ENCODE results near the gene ROBO2. TPM values are rescaled to one million over a fixed set of nuclear protein-coding genes. Genes with fewer than 3 reads are reported as not detected.

The ROBO2 gene
- polyA plus RNA-seq, 1 donor from 2014 or later: 55.5 TPM

DNA sequence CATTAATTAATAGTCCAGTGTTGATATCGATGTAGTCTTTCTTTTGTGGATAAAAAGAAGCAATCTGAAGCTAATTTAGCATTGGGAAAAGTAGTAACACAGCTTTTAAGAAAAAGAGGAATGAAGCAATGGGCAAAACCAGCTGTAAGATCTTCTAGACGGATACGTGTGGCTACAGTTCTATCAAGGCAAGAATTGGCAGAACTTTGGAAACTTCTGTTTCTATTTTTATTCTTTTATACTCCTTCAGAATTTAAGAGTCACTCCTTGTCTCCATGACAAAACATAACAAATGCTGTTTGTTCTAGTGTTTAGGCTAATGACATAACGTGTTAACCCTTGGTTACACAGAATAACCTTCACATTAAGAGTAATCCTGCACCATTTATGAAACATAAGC, 289.2 kb downstream of the ROBO2 start:
- TF ChIP-seq SMC3 (conservative IDR thresholded peaks at IDR 0.05; ENCODE audit: poor library complexity) (no peak), EZH2 (IDR thresholded peaks at IDR 0.05; ENCODE audit: borderline replicate concordance, insufficient read depth, low read length, poor library complexity, severe bottlenecking) (no peak), RAD21 (conservative IDR thresholded peaks at IDR 0.05) (no peak), MXI1 (conservative IDR thresholded peaks at IDR 0.05; ENCODE audit: poor library complexity, severe bottlenecking) (no peak), TAF1 (IDR thresholded peaks at IDR 0.05; ENCODE audit: low read depth) (no peak), POLR2AphosphoS5 (IDR thresholded peaks at IDR 0.05) (no peak), EP300 (conservative IDR thresholded peaks at IDR 0.05; ENCODE audit: poor library complexity, severe bottlenecking) (no peak)
- no peaks in the 10 kb centered on the region for H3F3A ChIP-seq (ENCODE audit: insufficient read depth, low read length, poor library complexity, severe bottlenecking)
- no peaks in the 10 kb centered on the region for H3K79me2 ChIP-seq (replicated peaks; ENCODE audit: insufficient read depth, low read length)
- H3K4me2 ChIP-seq (ENCODE audit: low read length): no peak overlapping the region
- no peak overlapping the region for H3K9ac ChIP-seq (ENCODE audit: low read length)
- H3K27ac ChIP-seq (ENCODE audit: low read length): no peak overlapping the region
- no peak overlapping the region for H3K4me3 ChIP-seq (ENCODE audit: low read length)
- no peaks in the 10 kb centered on the region for H3K27me3 ChIP-seq (ENCODE audit: insufficient read depth, low read depth, low read length)
- no peaks in the 10 kb centered on the region for H3K36me3 ChIP-seq (ENCODE audit: insufficient read depth, low read length)
- H3K9me2 ChIP-seq (ENCODE audit: insufficient read depth, low read length): no peaks in the 10 kb centered on the region
- no peak overlapping the region for H2AFZ ChIP-seq (ENCODE audit: low read depth, low read length)
- H3K9me3 ChIP-seq (ENCODE audit: low read length): no peaks in the 10 kb centered on the region
- H4K20me1 ChIP-seq (ENCODE audit: insufficient read depth): no peaks in the 10 kb centered on the region

- Histone ChIP-seq H3K27me3 (ENCODE audit: insufficient read depth, low read depth, low read length) (no peaks in the 10 kb centered on the region), H3K4me3 (ENCODE audit: low read length) (no peak overlapping the region), H2AFZ (ENCODE audit: low read depth, low read length) (no peak overlapping the region), H3K9ac (ENCODE audit: low read length) (no peak overlapping the region), H3K9me3 (ENCODE audit: low read length) (no peaks in the 10 kb centered on the region), H3F3A (ENCODE audit: insufficient read depth, low read length, poor library complexity, severe bottlenecking) (peaks cover 2% of the 10 kb centered on the region), H3K79me2 (replicated peaks; ENCODE audit: insufficient read depth, low read length) (no peaks in the 10 kb centered on the region), H3K9me2 (ENCODE audit: insufficient read depth, low read length) (no peaks in the 10 kb centered on the region), H4K20me1 (ENCODE audit: insufficient read depth) (no peaks in the 10 kb centered on the region), H3K4me2 (ENCODE audit: low read length) (no peak overlapping the region), H3K27ac (ENCODE audit: low read length) (no peak overlapping the region), H3K36me3 (ENCODE audit: insufficient read depth, low read length) (no peaks in the 10 kb centered on the region)
- TF ChIP-seq POLR2AphosphoS5 (IDR thresholded peaks at IDR 0.05) (no peak), MXI1 (conservative IDR thresholded peaks at IDR 0.05; ENCODE audit: poor library complexity, severe bottlenecking) (no peak), SMC3 (conservative IDR thresholded peaks at IDR 0.05; ENCODE audit: poor library complexity) (no peak), RAD21 (conservative IDR thresholded peaks at IDR 0.05) (no peak), TAF1 (IDR thresholded peaks at IDR 0.05; ENCODE audit: low read depth) (no peak), EP300 (conservative IDR thresholded peaks at IDR 0.05; ENCODE audit: poor library complexity, severe bottlenecking) (no peak), EZH2 (IDR thresholded peaks at IDR 0.05; ENCODE audit: borderline replicate concordance, insufficient read depth, low read length, poor library complexity, severe bottlenecking) (no peak), REST (IDR thresholded peaks at IDR 0.05; ENCODE audit: borderline replicate concordance) (no peak)
- TF ChIP-seq, protein P1, sequence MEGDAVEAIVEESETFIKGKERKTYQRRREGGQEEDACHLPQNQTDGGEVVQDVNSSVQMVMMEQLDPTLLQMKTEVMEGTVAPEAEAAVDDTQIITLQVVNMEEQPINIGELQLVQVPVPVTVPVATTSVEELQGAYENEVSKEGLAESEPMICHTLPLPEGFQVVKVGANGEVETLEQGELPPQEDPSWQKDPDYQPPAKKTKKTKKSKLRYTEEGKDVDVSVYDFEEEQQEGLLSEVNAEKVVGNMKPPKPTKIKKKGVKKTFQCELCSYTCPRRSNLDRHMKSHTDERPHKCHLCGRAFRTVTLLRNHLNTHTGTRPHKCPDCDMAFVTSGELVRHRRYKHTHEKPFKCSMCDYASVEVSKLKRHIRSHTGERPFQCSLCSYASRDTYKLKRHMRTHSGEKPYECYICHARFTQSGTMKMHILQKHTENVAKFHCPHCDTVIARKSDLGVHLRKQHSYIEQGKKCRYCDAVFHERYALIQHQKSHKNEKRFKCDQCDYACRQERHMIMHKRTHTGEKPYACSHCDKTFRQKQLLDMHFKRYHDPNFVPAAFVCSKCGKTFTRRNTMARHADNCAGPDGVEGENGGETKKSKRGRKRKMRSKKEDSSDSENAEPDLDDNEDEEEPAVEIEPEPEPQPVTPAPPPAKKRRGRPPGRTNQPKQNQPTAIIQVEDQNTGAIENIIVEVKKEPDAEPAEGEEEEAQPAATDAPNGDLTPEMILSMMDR (IDR thresholded peaks at IDR 0.05; ENCODE audit: poor library complexity, severe bottlenecking): no peak
Observed at GRCh38 chr3:77338195-77338594, 298.3 kb downstream of the ROBO2 start.
